NOMO-1 treated with dmso at 0.1 percent for 144 hours (cell line): ENCODE data around the gene RASA3.

Source experiments
- DNase-seq: peaks from one replicate; lab custom pipeline; 2025; ENCODE audit not compliant: unreplicated experiment; lab: John Stamatoyannopoulos, UW

RASA3 gene

DNA sequence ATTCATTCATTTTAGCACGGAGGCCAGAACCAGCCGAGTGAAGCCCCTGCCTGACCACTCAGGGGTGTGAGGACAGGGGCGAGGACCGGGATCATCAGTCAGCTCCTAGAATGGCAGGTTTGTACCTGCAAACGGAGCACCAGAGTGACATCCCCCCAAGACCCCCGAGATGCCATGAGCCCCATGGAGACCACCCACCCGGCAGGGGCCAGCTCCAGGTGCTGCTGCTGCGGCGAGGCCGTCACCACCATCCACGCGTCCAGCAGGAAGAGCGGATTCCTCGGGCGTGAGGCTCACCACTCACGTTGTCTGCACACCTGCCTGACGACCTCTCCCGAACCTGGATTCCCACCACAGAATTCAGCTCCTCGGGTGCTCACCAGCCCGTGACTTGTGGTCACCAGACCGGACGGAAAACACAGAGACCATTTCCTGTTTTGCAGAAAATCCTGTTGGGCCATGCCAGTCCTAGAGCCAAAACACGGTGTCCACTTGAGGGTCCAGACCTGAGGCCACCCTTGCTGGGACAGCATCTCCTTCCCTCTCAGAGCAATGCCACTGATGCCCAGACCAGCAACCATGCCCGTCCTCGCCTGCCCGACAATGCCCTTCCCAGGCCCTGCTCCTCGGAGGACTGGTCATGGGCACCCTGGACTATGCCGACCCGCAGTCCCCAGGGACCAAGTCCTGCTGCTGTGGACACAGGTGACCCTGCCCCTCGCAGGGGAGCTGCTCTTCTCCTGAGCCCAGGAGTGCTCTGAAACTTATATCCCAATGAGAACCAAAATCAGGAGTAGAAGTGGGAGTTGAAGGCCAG is 74.2 kb downstream of the RASA3 start:
- no peak for DNase-seq

DNA sequence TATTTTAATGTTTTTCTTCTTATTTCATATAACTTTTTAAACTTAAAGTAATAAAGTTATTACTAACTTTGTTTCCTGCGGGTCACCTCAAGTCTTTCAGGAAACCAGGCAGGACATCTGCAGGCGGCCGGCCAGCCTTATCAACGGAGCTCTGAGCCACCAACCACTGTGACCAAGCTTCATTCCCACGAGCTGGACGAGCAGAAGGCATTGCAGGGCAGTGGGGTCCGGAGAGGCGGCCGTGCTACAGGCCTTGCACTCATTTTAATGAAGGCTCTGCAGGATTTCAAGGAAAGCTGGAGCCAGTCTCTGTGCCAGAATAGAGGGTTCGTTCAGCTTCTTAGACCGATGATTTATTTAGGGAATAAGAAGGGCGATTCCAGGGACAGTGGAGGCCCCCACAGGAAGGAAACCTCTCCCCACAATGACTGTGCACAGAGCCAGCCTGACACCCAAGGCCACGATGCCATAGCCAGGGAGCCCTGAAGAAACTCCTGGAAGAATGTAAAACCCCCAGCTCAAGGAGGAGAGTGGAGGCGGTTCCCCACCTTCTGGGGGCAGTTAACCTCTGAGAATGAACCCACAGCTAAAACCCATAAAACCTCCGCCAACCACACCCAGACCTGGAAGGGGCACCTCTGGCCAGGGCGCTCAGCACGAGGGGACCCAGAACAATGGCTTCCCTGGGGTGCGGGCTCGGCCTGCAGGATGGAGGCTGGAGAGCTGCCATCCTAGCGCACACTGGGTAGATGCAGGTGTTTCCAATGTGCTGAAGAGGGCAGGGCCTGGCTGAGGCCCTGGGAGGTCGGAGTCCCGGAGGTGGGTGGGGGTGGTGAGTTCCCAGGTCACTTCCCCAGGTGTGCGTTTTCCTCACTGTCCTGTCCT is 75.0 kb downstream of the RASA3 start:
- DNase-seq: no peak

DNA sequence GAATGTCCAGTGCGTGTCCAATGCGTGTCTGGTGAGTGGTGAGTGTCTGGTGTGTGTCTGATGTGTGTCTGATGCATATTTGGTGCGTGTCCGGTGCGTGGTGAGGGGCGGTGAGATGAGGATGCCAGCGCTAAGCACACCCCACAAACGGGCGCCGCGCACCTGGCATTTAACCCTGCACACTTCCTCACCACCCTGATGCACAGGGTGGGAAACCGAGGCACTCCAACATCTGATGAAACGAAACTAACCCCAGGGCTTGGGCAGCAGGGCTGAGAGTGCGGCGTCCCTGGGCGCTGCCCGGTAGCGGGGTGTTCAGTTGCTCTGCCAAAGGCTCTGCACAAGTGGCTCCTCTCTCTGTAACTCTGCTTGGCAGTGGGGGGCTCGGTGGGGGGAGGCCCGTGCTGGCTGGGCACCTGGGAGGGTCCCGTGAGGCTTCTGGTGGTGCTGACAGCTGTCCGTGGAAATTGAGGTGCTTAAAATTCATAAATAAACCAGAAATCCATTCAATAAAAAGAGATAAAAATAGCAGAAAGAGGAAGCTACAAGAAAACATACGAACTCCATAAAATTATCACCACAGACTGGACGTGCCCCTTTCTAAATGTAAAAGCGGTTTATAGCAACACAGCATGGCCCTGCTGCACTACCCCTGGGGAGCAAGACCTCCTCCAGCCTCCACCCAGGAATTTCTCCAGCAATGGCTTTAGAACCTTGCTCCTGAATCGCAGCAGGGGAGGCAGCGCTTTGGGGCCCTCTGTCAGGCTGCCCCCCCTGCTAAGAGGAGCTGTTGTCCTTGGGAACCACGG is 76.0 kb downstream of the RASA3 start:
- peak; percentile 21 for DNase-seq

DNA sequence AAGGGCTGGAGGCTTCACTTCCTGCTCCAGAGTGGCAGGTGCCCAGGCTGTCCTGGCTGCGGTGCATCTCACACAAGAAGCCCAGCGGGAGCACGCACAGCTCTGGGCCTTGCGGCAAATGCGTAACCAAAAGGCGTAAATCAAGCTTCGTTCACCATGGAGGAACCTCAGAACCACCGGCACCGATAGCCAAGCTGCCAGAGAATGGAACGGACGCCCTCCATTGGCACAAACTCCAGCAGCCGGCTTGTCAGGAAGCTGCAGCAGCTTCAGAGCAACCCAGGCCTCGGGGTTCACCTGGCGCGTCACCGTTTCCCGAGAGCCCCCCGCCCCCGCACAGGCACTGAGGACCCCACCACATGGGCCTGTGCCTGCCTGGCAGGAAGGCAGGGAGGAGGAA is 76.7 kb downstream of the RASA3 start:
- no peak for DNase-seq

DNA sequence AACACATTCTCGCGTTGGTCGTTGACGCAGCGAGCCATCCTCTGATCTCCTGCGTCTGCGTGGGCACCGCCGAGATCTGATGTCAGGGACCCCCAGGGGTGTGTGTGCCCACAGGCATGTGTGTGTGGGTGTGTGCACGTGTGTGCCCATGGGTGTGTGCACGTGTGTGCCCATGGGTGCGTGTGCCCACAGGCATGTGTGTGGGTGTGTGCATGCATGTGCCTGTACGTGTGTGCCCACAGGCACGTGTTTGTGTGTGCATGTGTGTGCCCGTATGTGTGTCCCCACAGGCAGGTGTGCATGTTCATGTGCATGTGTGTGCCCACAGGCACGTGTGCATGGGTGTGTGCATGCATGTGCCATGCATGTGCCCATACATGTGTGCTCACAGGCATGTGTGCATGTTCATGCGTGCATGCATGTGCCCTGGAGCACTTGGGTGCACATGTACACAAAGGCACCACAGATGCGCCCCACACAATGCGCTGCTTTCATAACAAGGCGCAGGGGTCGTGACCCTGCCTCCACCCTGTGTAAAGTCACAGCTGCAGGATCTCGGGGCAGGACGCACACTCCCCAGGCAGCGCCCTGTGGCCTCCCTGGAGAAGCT is 77.5 kb downstream of the RASA3 start:
- DNase-seq: no peak

DNA sequence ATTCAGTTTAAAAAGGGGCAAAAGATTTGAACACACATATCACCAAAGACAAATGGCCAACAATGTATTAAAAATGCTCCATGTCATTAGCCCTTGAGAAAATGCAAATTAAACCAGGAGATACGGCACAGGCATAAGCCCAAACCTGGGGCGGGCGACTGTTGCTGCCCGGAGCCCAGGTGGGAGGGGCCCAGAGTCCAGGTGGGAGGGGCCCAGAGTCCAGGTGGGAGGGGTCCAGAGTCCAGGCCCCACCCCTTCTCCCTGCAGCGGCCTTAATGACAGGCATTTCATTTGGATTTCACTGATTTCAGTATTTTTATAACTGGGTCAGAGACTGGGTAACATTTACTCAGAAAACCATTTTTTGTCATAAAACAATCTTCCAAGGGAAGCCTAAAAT is 78.2 kb downstream of the RASA3 start:
- no peak for DNase-seq

DNA sequence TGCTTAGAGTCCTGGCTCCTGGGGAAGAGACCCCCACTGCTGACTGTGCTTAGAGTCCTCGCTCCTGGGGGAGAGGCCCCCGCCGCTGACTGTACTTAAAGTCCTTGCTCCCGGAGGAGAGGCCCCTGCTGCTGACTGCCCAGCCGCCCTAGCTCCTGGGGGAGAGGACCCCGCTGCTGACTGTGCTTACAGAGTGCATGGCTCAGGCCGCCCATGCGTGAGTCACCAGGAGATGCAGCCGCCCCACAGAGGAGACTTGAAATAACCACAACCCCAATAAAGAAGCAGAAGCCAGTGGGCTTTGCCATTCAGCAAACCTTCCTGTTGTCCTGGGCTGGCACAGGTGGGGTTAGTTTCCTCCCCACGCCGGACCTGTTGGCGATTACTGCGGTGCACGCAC is 79.4 kb downstream of the RASA3 start:
- peak; percentile 25 for DNase-seq

DNA sequence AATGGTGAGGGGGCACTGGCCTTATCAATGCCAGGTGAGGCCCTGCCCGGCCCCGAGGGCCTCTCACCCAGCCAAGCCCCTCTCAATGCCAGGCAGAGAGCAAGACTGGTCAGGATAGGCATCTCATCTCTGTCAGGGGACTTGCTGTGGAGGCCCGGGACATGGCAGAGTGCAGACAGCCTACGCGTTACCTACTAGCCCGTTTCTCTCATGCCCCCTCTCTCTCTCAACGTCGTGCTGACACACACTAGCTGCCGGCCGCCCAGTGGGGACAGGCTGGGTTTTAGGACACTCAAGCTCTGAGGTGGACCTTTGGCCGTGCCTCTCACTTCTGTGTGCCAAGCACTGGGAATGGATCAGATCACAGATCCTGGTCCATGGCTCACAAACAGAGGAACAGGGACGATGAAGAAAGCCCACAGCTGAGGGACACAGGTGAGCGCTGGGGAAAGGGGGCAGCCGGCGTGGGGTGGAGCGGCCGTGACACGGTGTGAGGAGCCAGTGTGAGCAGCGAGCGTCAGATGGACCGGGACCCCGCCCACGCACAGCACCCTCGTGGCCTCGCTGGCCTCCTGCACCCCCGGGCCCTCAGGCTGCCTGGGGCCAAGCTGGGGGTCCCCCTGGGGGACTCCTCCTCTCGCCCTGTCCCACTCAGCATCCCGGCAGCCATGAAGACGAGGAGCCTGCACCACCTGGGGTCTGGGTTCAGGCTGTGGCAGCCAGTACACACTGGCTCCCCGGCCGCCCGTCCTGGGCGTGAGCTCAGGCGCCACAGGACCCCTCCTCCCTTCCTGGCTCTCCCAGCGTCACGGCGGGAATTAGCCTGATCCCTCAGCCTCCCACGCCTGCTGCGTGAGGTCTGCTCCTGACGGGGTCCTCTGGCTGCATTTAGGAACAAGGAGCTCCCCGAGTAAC is 81.6 kb downstream of the RASA3 start:
- no peak for DNase-seq

DNA sequence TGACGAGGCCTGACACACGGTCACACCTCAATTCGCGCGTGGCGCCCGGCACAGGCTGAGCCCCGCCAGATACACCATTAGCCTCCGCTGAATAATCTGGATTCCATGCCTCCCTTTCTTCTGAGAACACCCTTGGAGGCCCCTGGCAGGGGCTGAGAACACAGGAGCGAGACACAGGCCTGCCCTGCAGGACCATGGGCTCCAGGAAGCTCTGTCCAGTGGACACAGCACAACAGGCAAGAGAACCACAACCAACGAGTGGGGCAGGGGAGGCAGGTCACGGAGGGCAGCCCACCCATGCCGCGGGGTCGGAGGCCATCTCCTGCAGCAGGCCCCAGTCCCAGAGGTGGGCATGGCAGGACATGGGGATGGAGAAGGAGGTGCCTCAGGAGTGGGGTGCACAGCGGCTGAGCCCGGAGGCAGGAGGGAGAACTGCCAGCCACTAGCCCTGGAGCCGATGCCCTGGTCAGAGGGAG is 82.8 kb downstream of the RASA3 start:
- no peak for DNase-seq

DNA sequence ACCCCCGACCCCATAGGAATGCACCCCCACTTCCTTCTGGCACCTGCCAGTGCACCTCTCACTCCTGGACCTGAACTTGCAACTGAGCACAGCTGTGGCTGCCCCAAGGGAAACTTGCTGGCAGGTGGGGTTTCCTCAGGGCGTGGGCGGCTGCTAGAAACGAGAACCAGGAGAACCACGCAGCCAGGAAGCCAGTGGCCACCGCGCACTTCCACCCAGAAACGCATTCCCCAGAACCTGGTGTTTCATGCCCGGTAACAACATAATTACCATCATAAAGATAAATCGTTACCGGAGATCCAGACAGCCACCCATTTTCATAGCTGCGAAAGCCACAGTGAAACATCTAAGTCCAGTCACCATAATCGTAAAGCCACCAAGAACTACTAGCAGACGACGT is 83.4 kb downstream of the RASA3 start:
- no peak for DNase-seq

DNA sequence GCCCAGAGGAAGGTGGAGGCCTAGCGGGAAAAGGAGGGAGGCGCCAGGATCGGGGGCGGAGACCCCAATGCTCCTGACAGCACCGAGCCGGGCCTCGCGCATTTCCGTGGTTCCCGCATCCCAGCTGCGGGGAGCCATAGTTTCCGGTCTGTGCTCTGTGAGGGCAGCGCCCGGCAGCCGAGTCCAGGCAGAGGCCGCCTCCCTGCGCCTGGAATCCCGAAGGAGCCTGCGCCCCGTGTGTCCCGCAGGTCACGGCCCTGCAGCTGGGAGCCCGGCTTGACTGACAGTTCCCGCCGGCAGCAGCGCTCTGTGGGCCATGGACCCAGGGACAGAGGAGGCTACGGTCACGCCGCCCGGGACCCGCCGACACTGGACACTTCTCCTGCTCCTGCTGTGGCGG is 84.0 kb downstream of the RASA3 start:
- no peak for DNase-seq

DNA sequence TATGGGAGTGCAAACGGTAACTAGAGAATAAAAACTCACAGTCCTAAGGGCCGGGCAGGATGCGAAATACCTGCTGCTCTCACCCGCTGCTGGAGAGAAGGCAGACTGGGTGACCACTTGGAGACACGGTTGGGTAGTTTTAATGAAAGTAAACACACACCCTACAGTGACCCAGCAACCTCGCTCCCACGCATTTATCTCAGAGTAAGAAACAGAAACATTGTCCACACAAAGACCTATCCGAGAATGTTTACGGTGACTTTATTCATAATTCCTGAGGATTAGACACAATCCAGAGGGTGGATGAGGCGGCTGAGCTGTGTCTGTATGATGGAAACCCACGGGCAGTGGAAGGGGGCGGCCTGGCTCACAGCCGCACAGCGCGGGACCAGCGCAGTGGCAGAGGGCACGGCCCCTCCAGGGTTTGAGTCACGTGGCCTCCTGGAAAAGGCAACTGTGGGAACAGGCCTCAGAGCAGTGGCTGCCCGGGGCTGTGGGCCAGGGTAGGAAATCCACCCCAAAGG is 85.0 kb downstream of the RASA3 start:
- no peak for DNase-seq

DNA sequence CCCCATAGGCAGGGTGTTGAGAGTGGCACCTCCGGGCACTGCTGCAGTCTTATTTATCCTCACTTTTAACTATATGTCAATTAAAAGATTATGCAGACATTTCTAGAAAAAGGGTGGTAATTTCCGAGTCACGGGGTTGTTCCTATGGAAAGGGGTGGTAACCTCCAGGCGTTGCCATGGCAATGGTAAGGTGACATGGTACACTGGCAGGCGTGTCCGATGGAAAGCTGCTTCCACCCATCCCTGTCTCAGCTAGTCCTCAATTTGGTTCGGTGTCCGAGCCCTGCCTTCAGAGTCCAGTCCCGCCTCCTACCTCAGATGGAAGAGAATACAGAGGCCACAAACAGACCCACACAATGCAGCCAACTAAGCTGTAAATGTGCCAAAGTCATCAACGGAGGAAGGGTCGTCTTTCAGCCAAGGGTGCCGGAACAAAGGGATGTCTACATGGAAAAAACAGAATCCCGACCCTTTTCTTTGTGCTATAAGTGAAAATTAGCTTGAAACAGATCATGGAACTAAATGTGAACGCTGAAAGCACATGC is 85.9 kb downstream of the RASA3 start:
- no peak for DNase-seq

DNA sequence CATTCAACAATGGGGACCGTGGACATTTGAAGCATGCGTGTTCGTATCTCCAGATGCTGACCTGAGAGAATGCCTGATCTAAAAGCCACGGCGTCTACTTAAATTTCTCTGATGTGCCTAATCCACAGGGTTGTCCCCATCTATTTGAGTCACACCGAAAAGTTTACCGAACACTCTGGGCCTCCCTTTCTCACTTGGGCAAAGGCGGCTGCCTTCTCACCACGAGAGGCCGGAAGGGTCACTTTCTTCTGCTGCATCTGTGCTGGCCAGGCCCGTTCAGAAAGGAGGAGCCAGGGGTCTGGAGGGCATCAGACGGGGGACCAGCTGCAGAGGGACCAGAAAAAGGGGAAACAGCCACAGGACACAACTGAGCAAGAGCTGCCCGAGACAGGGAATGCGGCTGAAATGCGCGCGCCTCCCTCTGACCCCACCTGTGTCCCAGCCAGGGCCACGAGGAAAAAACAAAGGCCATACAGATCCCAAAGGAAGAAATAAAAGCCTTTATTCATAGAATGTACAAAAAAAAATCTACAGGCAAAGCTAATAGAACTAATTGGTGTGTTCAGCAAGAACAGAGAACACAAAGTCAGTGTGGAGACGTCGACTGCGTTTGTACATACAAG is 87.2 kb downstream of the RASA3 start:
- DNase-seq: no peak

DNA sequence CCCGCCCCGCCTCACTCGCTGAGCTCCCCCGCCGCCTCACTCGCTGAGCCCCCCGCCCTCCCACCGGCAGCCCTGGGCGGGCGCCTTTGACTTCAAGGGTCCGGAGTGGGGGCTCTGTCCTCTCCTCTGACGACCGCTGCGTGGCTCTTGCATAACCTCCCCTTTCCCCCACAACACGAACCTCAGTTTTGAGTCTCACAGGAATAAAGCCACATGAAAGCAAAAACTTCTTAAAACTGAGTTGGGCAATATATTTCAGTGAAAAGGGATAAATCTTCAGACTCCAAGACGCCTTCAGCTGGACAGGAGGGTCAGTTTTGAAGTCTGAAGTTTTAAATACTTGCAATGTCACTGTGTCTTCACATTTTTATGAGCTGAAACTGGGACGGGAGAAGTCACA is 87.9 kb downstream of the RASA3 start:
- peak; percentile 88 for DNase-seq

DNA sequence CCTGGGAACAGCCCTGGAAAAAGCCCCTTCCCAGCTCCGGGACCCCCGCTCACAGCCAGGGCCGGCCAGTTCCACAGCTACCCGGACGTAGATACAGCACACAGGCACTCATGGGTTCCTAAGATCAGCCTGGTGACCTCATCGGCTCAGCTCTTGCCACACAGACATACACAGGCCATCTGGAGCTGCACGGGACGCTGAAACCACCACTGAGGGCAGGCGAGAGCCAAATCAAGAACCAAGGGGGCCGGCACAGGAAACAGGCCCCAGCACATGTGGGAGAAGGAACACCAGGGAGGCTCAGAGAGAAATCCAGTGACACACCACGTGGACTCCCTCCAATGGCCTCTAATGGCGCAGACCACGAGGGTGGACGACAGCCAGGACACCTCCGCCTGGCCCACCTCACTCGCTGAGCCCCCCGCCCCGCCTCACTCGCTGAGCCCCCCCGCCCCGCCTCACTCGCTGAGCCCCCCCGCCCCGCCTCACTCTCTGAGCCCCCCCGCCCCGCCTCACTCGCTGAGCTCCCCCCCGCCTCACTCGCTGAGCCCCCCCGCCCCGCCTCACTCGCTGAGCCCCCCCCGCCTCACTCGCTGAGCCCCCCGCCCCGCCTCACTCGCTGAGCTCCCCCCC is 88.9 kb downstream of the RASA3 start:
- DNase-seq: peak; percentile 99

DNA sequence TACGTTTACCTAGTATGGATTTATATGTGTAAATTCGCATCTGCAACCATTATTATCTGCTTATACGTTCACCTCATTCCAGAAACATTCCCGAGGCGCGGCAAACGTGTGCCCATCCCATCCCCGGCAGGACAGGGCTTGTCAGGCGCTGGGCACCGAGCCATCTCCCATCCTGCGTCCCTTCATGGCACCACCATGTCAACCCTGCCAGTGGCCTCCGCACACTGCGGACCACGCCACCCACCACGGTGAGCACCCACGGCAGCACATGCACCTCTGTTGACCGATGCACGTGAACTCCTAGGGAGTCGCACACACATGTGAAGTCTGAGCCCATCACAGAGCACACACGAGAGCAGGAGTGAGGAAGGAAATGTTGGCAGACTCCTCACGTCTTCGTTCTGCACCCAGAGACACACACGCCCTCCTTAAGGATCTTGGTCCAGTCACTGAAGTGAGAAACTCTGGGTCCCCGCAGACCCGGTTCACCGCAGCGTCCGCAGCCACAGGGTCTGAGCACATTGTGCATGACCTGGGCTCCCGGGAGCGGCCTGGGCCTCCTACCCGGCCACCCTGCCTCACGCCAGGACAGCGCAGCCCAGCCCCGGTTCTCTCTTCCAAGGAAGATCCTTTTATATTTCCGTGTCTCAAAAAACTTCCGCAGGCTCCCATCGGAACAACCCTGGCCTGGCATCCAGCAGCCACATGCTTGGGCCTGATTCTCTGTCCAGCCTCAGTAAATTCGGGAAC is 90.2 kb downstream of the RASA3 start:
- DNase-seq: no peak

DNA sequence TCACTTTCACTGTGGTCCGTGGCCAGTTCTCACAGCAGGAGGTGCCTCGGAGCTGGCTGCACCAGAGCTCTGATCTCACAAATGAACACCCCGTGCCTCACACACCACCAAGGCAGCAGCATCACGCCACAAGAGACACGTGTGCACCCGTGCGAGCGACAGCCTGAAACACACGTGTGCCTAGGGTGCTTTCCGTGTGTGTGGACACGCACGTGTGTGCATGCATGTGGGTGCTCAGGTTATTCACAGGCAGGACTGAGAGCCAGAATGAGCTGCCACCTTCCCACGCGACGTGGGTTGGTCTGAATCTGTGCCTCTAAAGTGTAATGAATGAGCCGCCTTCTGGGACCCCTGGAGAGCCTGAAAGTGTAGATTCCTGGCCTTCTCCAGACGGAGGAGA is 90.9 kb downstream of the RASA3 start:
- no peak for DNase-seq
